SK-N-SH treated with all-trans-retinoic acid at 6 μM for 48 hours (cell line): ENCODE data around the gene IGF2R.

Experiments
- ATAC-seq: fragments of 200-7000 bp; cut with Tn5 transposase; 3 replicates; pipeline ENCODE4 v1.9.1; 2020; ENCODE audit warnings: mild to moderate bottlenecking, moderate library complexity
- ARNTL ChIP-seq: fragments of 450-650 bp; formaldehyde crosslinking; IDR thresholded peaks from 2 replicates; pipeline ENCODE4 v1.5.0; 2020; ENCODE audit warnings: low read depth, mild to moderate bottlenecking, moderate library complexity, borderline replicate concordance
- BACH2 ChIP-seq: fragments of 250-450 bp; sonication (Bioruptor Pico); IDR thresholded peaks from 2 replicates; pipeline ENCODE4 v1.9.0; 2021; ENCODE audit warnings: mild to moderate bottlenecking, borderline replicate concordance
- CREB5 ChIP-seq: fragments of 250-450 bp; sonication (Bioruptor Pico); IDR thresholded peaks from 2 replicates; pipeline ENCODE4 v1.5.1; 2020; ENCODE audit warnings: low read depth, mild to moderate bottlenecking, moderate library complexity
- CSDC2 ChIP-seq: fragments of 250-450 bp; sonication (Bioruptor Pico); IDR thresholded peaks from 2 replicates; pipeline ENCODE4 v1.5.0; 2020; ENCODE audit warnings: mild to moderate bottlenecking, moderate library complexity
- CSRNP3 ChIP-seq: fragments of 250-450 bp; sonication (Bioruptor Pico); IDR thresholded peaks from 2 replicates; pipeline ENCODE4 v1.5.1; 2021; ENCODE audit warnings: mild to moderate bottlenecking, moderate library complexity
- ESRRG ChIP-seq: fragments of 250-450 bp; sonication (Bioruptor Pico); IDR thresholded peaks from 2 replicates; pipeline ENCODE4 v1.6.1; 2021; ENCODE audit warnings: mild to moderate bottlenecking
- GLIS3 ChIP-seq: fragments of 250-450 bp; sonication (Bioruptor Pico); IDR thresholded peaks from 2 replicates; pipeline ENCODE4 v1.5.0; 2020; ENCODE audit warnings: mild to moderate bottlenecking, moderate library complexity
- ISL1 ChIP-seq: fragments of 250-450 bp; sonication (Bioruptor Pico); IDR thresholded peaks from 2 replicates; pipeline ENCODE4 v2.1.2; 2022; ENCODE audit warnings: mild to moderate bottlenecking, moderate library complexity
- OSR1 ChIP-seq: fragments of 250-450 bp; sonication (Bioruptor Pico); IDR thresholded peaks from 2 replicates; pipeline ENCODE4 v1.8.0; 2022; ENCODE audit warnings: moderate library complexity, mild to moderate bottlenecking, inconsistent platforms
- PATZ1 ChIP-seq: fragments of 250-450 bp; sonication (Bioruptor Pico); IDR thresholded peaks from 2 replicates; pipeline ENCODE4 v1.8.0; 2020; ENCODE audit warnings: mild to moderate bottlenecking, moderate library complexity, borderline replicate concordance
- POU6F1 ChIP-seq: fragments of 250-450 bp; sonication (Bioruptor Pico); IDR thresholded peaks from 2 replicates; pipeline ENCODE4 v1.8.0; 2021; ENCODE audit warnings: low read depth, mild to moderate bottlenecking, moderate library complexity, borderline replicate concordance
- PPARA ChIP-seq: fragments of 250-450 bp; sonication (Bioruptor Pico); IDR thresholded peaks from 2 replicates; pipeline ENCODE4 v1.5.0; 2020; ENCODE audit warnings: mild to moderate bottlenecking, borderline replicate concordance
- RARB ChIP-seq: fragments of 250-450 bp; sonication (Bioruptor Pico); IDR thresholded peaks from 2 replicates; pipeline ENCODE4 v1.8.0; 2021; ENCODE audit warnings: mild to moderate bottlenecking, moderate library complexity
- SNAI2 ChIP-seq: fragments of 250-450 bp; sonication (Bioruptor Pico); IDR thresholded peaks from 2 replicates; pipeline ENCODE4 v1.5.0; 2020; ENCODE audit warnings: mild to moderate bottlenecking, moderate library complexity
- TCF4 ChIP-seq: fragments of 250-450 bp; sonication (Bioruptor Pico); IDR thresholded peaks from 2 replicates; pipeline ENCODE4 v1.8.0; 2021; ENCODE audit warnings: mild to moderate bottlenecking, moderate library complexity, borderline replicate concordance
- TSHZ2 ChIP-seq: fragments of 250-450 bp; sonication (Bioruptor Pico); IDR thresholded peaks from 2 replicates; pipeline ENCODE4 v1.5.0; 2020; ENCODE audit warnings: mild to moderate bottlenecking, moderate library complexity
- ZC3H10 ChIP-seq: fragments of 250-450 bp; sonication (Bioruptor Pico); IDR thresholded peaks from 2 replicates; pipeline ENCODE4 v1.5.1; 2021; ENCODE audit warnings: mild to moderate bottlenecking, moderate library complexity
- ZFP3 ChIP-seq: fragments of 250-450 bp; sonication (Bioruptor Pico); IDR thresholded peaks from 2 replicates; pipeline ENCODE4 v1.5.0; 2020; ENCODE audit warnings: mild to moderate bottlenecking, moderate library complexity
- ZFP30 ChIP-seq: fragments of 450-650 bp; formaldehyde crosslinking; IDR thresholded peaks from 2 replicates; pipeline ENCODE4 v1.5.0; 2022; ENCODE audit warnings: mild to moderate bottlenecking, moderate library complexity
- ZNF565 ChIP-seq: fragments of 450-650 bp; formaldehyde crosslinking; conservative IDR thresholded peaks from 2 replicates; pipeline ENCODE4 v1.5.0; 2020; ENCODE audit warnings: low read depth, mild to moderate bottlenecking, moderate library complexity
- ZNF70 ChIP-seq: fragments of 450-650 bp; formaldehyde crosslinking; IDR thresholded peaks from 2 replicates; pipeline ENCODE4 v1.5.0; 2020; ENCODE audit warnings: mild to moderate bottlenecking, moderate library complexity
- ZNF8 ChIP-seq: fragments of 450-650 bp; formaldehyde crosslinking; IDR thresholded peaks from 2 replicates; pipeline ENCODE4 v1.5.0; 2020; ENCODE audit warnings: mild to moderate bottlenecking, moderate library complexity

The IGF2R gene

GRCh38 chr6:160134779-160135547 lies 166.1 kb downstream of the IGF2R start:
- no peak for ATAC-seq
- TF ChIP-seq ZFP30 (CRISPR knock-in tag) = no peak
- TF ChIP-seq SNAI2 (CRISPR knock-in tag) = no peak
- TF ChIP-seq PPARA (CRISPR knock-in tag) = no peak
- TF ChIP-seq ZC3H10 (CRISPR knock-in tag) = no peak
- TF ChIP-seq ZNF8 (CRISPR knock-in tag) = no peak
- TF ChIP-seq CSDC2 = no peak
- TF ChIP-seq ESRRG (CRISPR knock-in tag) = no peak
- no peak for TF ChIP-seq BACH2
- no peak for TF ChIP-seq OSR1
- TF ChIP-seq CSRNP3 = no peak
- TF ChIP-seq PATZ1 = no peak
- TF ChIP-seq GLIS3 (CRISPR knock-in tag) = no peak
- TF ChIP-seq ZNF565 (CRISPR knock-in tag) = no peak
- no peak for TF ChIP-seq ARNTL
- TF ChIP-seq CREB5 = no peak
- TF ChIP-seq ZFP3 = no peak
- TF ChIP-seq RARB = no peak
- no peak for TF ChIP-seq POU6F1 (CRISPR knock-in tag)
- no peak for TF ChIP-seq TCF4
- no peak for TF ChIP-seq TSHZ2 (CRISPR knock-in tag)
- TF ChIP-seq, all 23 proteins: peak for 0

- ATAC-seq = no peak
- TF ChIP-seq SNAI2 (CRISPR knock-in tag) (no peak), ZFP3 (no peak), ZC3H10 (CRISPR knock-in tag) (no peak), PPARA (CRISPR knock-in tag) (no peak), ISL1 (CRISPR knock-in tag) (no peak), POU6F1 (CRISPR knock-in tag) (no peak), BACH2 (no peak), TSHZ2 (CRISPR knock-in tag) (no peak), ZFP30 (CRISPR knock-in tag) (no peak), CSRNP3 (no peak), ESRRG (CRISPR knock-in tag) (no peak), ZNF70 (no peak), OSR1 (no peak)
These were observed 167.2 kb downstream of the IGF2R start for GRCh38 chr6:160135907-160136655.
